KOPT-K1 (cell line): ENCODE measurements around the gene SERPINB13.

ENCODE experiments used
- H3K27ac ChIP-seq: fragments of 200-600 bp; sonication (generic); 2 replicates; pipeline ENCODE4 v1.5.1; 2016; ENCODE audit warnings: antibody characterized with exemption, mild to moderate bottlenecking, low read depth, low read length; ENCODE audit not compliant: poor library complexity, severe bottlenecking
- H3K36me3 ChIP-seq: fragments of 200-600 bp; sonication (generic); 2 replicates; pipeline ENCODE4 v1.5.1; 2017; ENCODE audit warnings: antibody characterized with exemption, mild to moderate bottlenecking, low read length, moderate library complexity; ENCODE audit not compliant: insufficient read depth
- H3K9me3 ChIP-seq: fragments of 200-600 bp; sonication (generic); 2 replicates; pipeline ENCODE4 v1.5.1; 2017; ENCODE audit warnings: antibody characterized with exemption, low read length, mild to moderate bottlenecking; ENCODE audit not compliant: insufficient read depth, poor library complexity, severe bottlenecking

Gene SERPINB13, protein sequence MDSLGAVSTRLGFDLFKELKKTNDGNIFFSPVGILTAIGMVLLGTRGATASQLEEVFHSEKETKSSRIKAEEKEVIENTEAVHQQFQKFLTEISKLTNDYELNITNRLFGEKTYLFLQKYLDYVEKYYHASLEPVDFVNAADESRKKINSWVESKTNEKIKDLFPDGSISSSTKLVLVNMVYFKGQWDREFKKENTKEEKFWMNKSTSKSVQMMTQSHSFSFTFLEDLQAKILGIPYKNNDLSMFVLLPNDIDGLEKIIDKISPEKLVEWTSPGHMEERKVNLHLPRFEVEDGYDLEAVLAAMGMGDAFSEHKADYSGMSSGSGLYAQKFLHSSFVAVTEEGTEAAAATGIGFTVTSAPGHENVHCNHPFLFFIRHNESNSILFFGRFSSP

GRCh38 chr18:63586966-63587365, at the start of gene SERPINB13:
TSS of gene SERPINB13 (plus strand) at chr18:63587343. CDS start at chr18:63588668, 1,325 bp downstream.
- H3K36me3 ChIP-seq, result no peaks in the 10 kb centered on the region
- H3K9me3 ChIP-seq, result no peaks in the 10 kb centered on the region
- H3K27ac ChIP-seq, result no peak within 1 kb of the TSS

- no peaks in the 10 kb centered on the region for H3K9me3 ChIP-seq
- no peaks in the 10 kb centered on the region for H3K36me3 ChIP-seq
- H3K27ac ChIP-seq, result no peak overlapping the region
Measured at GRCh38 chr18:63539904-63540510, 47.1 kb upstream of the SERPINB13 start.

DNA sequence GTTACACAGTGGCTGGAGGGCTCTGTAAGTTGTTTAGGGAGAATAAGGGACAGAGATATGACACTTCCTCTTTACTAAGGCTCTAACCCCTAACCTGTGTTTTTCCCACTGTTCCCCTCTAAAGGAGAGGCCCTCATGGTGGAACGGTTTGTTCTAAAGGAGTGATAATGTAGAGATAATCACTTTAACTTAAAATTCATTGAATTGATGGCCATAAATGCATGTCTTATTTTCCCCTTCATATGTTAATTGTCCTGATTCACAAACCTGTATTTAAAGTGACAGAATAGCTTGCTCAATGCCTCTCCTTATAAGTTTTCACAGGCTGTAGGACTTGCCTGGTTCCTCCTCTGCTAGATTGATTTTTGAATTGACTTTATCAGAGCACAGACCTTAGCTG, 45.1 kb upstream of the SERPINB13 start, which contains the start of gene SERPINB12:
SERPINB12 (plus strand) TSS at position 301 of the 400 bp plus-strand sequence. CDS start 13,791 bp downstream, outside the sequence.
- H3K27ac ChIP-seq, result no peak within 1 kb of the TSS

GRCh38 chr18:63544017-63544416, 43.1 kb upstream of the SERPINB13 start:
- Histone ChIP-seq H3K9me3 (no peaks in the 10 kb centered on the region), H3K27ac (no peak overlapping the region), H3K36me3 (no peaks in the 10 kb centered on the region)

More for the DNA sequence above, 45.1 kb upstream of the SERPINB13 start, which contains the start of gene SERPINB12:
- Histone ChIP-seq H3K9me3 (no peaks in the 10 kb centered on the region), H3K36me3 (no peaks in the 10 kb centered on the region)

DNA sequence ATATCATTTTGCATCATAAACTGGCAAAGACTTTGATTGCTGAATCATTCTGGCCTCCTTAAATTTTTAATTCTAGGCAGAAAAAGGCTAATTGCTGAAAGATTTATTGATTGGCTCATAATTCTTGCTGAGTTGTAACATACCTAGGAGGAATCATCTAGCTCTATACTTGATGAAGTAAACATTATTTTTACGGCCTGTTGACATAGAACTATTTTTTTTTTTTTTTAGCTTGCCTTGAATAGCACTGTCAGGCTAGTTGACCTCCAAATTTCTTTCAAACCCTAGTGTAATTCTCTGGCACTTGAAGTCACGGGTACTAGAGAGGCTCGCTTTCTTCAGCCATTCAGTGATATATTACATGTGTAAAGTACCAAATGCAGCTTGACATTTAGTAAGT, 42.1 kb upstream of the SERPINB13 start:
- Histone ChIP-seq H3K9me3 (no peaks in the 10 kb centered on the region), H3K27ac (no peak overlapping the region), H3K36me3 (no peaks in the 10 kb centered on the region)

DNA sequence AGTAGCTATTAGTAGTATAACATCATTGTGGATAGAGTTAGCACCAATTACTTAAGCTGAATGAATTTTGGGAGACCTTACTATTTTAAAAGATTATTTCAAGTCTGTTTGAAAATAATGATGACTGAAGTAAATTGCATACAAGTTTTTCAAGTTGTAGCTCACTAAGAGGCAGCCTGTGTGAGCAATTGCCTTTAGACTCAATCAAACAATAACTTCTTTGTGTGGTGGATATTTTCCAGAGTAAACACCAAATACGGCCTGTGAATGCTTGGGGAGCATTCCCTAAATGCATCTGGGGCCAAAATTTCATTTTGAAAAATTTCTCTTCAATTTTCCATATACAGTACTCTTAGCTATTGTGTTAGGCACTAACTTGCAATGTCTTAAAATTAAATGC, 37.1 kb upstream of the SERPINB13 start:
- Histone ChIP-seq H3K9me3 (no peaks in the 10 kb centered on the region), H3K27ac (no peak overlapping the region), H3K36me3 (no peaks in the 10 kb centered on the region)

GRCh38 chr18:63551769-63552168, 35.4 kb upstream of the SERPINB13 start:
- Histone ChIP-seq H3K36me3 (no peaks in the 10 kb centered on the region), H3K9me3 (no peaks in the 10 kb centered on the region), H3K27ac (no peak overlapping the region)

GRCh38 chr18:63552581-63552980, 34.6 kb upstream of the SERPINB13 start:
- Histone ChIP-seq H3K9me3 (no peaks in the 10 kb centered on the region), H3K36me3 (no peaks in the 10 kb centered on the region), H3K27ac (no peak overlapping the region)

GRCh38 chr18:63553081-63553480, 34.1 kb upstream of the SERPINB13 start:
- Histone ChIP-seq H3K27ac (no peak overlapping the region), H3K36me3 (no peaks in the 10 kb centered on the region), H3K9me3 (no peaks in the 10 kb centered on the region)

- Histone ChIP-seq H3K27ac (no peak overlapping the region), H3K9me3 (no peaks in the 10 kb centered on the region), H3K36me3 (no peaks in the 10 kb centered on the region)
Measured at GRCh38 chr18:63559567-63560491, 27.3 kb upstream of the SERPINB13 start.

- Histone ChIP-seq H3K27ac (no peak overlapping the region), H3K9me3 (no peaks in the 10 kb centered on the region), H3K36me3 (no peaks in the 10 kb centered on the region)
Measured at GRCh38 chr18:63562284-63562683, 24.9 kb upstream of the SERPINB13 start.

DNA sequence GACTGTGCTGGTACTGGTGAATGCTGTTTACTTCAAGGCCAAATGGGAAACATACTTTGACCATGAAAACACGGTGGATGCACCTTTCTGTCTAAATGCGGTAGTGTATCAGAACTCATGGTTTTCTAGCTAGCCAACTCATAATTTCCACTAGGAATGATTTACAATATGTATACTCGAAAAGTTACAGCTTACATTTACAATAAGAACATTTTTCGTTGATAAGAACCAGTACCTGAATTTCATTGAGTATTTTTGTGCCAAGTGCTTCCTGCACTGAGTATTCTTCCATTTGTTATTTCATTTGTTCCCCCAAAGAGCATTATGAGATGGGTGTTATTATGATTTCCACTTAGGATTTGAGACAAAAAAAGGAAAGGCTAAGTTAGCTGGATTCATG, 23.1 kb upstream of the SERPINB13 start:
- no peaks in the 10 kb centered on the region for H3K9me3 ChIP-seq
- no peaks in the 10 kb centered on the region for H3K36me3 ChIP-seq
- no peak overlapping the region for H3K27ac ChIP-seq

GRCh38 chr18:63564561-63564960, 22.6 kb upstream of the SERPINB13 start:
- H3K36me3 ChIP-seq, result no peaks in the 10 kb centered on the region
- H3K27ac ChIP-seq, result no peak overlapping the region
- no peaks in the 10 kb centered on the region for H3K9me3 ChIP-seq

DNA sequence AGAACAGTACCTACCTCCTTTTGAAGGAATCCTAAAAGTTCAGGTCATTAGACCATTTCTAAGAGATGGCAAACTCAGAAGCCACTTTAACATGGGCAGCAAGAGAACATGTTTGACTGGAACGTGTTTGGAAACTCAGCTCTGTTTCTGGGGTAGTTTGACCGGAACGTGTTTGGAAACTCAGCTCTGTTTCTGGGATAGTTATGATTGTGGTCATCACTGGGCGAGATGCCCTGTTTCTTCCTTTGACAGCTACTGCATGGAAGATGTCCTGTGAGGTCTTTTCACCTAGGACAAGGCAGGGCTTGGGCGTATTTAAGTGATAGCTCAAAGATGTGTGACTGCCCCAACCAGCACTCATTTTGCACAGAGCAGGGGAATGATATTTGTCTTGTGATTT, 19.9 kb upstream of the SERPINB13 start:
- Histone ChIP-seq H3K36me3 (no peaks in the 10 kb centered on the region), H3K9me3 (no peaks in the 10 kb centered on the region), H3K27ac (no peak overlapping the region)

- H3K9me3 ChIP-seq, result no peaks in the 10 kb centered on the region
- no peak overlapping the region for H3K27ac ChIP-seq
- no peaks in the 10 kb centered on the region for H3K36me3 ChIP-seq
Measured at GRCh38 chr18:63567825-63568224, 19.3 kb upstream of the SERPINB13 start.
